ENCODE data around the gene SNX10. TPM values are rescaled to one million over a fixed set of nuclear protein-coding genes. Genes with fewer than 3 reads are reported as not detected.
"Not testable (repeated sequence)": the region's sequence is repeated elsewhere in the genome, so short reads cannot be mapped to it uniquely, and the experiment has no call there.

Gene SNX10
- polyA plus RNA-seq, 1 donor, result 12.6 TPM

DNA sequence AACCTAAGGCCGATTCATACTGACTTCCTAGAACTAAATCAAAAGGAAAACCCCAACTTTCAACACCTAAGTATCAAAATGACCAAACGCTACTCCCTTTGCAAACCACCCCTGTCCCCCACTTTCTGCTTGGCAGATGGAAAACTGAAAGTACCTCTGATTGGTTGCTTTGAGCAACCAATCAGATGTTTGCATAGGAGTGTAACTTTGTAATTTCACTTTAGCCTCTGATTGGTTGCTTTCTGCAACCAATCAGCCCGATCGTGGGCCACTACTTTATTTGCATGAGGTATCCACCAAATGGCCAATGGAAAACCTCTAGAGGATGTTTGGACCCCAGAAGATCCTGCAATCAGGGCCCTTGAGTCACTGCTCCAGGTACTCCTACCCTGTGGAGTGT is 12.3 kb upstream of the SNX10 start:
- no peak for DNase-seq
- no CpG with 5 or more reads among the region's 4 CpGs for WGBS (ENCODE audit: insufficient coverage, low lambda C conversion rate)
- Histone ChIP-seq H3K9me3 (ENCODE audit: control insufficient read depth, low read depth, low read length) (no peaks in the 10 kb centered on the region), H3K36me3 (ENCODE audit: control insufficient read depth, insufficient read depth, low read length) (no peaks in the 10 kb centered on the region), H3K27ac (ENCODE audit: low read length) (no peak overlapping the region), H3K27me3 (ENCODE audit: control insufficient read depth, insufficient read depth, low read length) (no peaks in the 10 kb centered on the region), H3K4me1 (ENCODE audit: control insufficient read depth, insufficient read depth, low read length) (no peaks in the 10 kb centered on the region), H3K4me3 (ENCODE audit: low read length) (no peak overlapping the region)

DNA sequence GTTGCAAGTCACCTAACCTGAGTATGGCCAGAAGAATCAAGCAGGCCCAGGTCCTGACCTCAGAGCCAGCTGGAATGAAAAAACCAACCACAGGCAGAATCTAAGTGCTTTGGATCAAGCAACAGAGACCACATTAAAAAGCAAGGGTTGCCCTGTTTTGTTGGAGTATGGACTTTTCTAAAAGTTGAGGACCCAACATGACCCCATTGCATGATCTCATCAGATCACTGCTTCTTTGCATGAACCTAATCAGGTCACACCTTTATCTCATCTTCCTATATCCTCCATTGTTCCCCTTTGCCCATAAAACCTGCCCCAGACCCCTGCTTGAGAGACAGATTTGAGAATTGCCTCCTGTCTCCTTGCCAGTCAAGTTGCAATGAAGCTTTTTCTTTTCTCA is 11.6 kb upstream of the SNX10 start:
- Histone ChIP-seq H3K4me1 (ENCODE audit: control insufficient read depth, insufficient read depth, low read length) (no peaks in the 10 kb centered on the region), H3K9me3 (ENCODE audit: control insufficient read depth, low read depth, low read length) (no peaks in the 10 kb centered on the region), H3K4me3 (ENCODE audit: low read length) (no peak overlapping the region), H3K27ac (ENCODE audit: low read length) (no peak overlapping the region), H3K27me3 (ENCODE audit: control insufficient read depth, insufficient read depth, low read length) (no peaks in the 10 kb centered on the region), H3K36me3 (ENCODE audit: control insufficient read depth, insufficient read depth, low read length) (no peaks in the 10 kb centered on the region)
- no peak for DNase-seq

DNA sequence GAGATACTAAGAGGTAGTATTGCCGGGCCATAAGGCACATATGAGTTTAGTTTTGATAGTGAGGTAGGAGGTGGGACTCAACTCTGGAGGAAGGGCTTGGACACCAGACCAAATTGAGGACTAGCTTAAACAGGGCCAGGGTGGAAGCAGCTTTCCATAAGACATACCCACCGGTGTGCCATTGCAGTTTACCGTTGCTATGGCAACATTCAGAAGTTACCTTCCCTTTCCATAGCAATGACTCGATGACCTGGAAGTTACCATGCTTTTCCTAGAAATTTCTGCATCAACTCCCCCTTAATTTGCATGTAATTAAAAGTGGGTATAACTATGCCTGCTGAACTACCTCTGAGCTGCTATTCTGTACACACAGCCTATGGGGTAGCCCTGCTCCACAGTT is 10.9 kb upstream of the SNX10 start:
- Histone ChIP-seq H3K9me3 (ENCODE audit: control insufficient read depth, low read depth, low read length) (no peaks in the 10 kb centered on the region), H3K4me1 (ENCODE audit: control insufficient read depth, insufficient read depth, low read length) (no peaks in the 10 kb centered on the region), H3K36me3 (ENCODE audit: control insufficient read depth, insufficient read depth, low read length) (no peaks in the 10 kb centered on the region), H3K27ac (ENCODE audit: low read length) (no peak overlapping the region), H3K27me3 (ENCODE audit: control insufficient read depth, insufficient read depth, low read length) (no peaks in the 10 kb centered on the region), H3K4me3 (ENCODE audit: low read length) (no peak overlapping the region)
- no peak for DNase-seq
- WGBS (ENCODE audit: insufficient coverage, low lambda C conversion rate), result no CpG with 5 or more reads among the region's 4 CpGs

DNA sequence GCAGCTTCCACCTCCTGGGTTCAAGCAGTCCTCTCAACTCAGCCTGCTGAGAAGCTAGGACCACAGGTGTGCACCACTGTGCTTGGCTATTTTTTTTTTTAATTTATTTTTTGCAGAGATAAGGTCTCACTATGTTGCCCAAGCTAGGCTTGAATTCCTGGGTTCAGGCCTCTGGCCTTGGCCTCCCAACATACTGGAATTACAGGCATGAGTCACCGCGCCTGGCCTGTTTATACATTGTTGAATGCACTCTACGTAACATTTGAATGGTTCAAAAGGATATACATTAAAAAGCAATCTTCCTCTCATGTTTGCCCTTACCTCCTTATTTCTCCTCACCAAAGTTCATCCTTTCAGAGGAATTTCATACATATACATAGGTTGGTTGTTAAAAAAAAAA is 7.2 kb upstream of the SNX10 start:
- Histone ChIP-seq H3K9me3 (ENCODE audit: control insufficient read depth, low read depth, low read length) (no peaks in the 10 kb centered on the region), H3K4me1 (ENCODE audit: control insufficient read depth, insufficient read depth, low read length) (no peaks in the 10 kb centered on the region), H3K27ac (ENCODE audit: low read length) (no peak overlapping the region), H3K36me3 (ENCODE audit: control insufficient read depth, insufficient read depth, low read length) (no peaks in the 10 kb centered on the region), H3K4me3 (ENCODE audit: low read length) (no peak overlapping the region), H3K27me3 (ENCODE audit: control insufficient read depth, insufficient read depth, low read length) (no peaks in the 10 kb centered on the region)
- no peak for DNase-seq
- no CpG with 5 or more reads among the region's 3 CpGs for WGBS (ENCODE audit: insufficient coverage, low lambda C conversion rate)

DNA sequence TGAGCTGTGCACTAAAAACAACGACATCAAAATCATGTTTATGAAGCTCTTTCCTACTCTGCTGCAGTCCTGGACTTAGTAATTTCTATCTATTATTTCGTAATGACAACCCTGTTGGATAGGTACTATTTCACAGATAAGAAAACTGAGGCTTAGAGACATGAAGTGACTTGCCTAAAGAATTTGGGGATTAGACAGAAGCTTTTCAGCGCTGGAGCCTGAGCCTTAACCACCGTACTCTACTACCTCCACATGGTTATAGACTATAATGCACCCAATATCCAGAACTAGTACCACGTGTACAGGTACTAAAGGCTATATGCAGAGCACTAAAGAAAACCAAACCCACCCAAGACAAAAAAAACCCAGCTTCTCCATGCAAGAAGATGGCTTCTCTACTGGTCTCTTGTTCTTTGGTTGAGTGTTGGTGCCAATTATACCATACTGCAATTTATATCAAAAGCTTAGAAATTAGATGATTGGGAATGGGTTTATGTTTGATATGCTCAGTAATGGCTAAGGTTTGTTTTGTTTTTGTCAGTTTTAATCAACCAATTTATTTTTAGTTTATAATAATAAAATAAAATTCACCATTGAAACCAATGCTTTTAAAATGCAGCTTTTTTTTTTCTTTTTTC is 6.5 kb upstream of the SNX10 start:
- Histone ChIP-seq H3K27ac (ENCODE audit: low read length) (no peak overlapping the region), H3K36me3 (ENCODE audit: control insufficient read depth, insufficient read depth, low read length) (no peaks in the 10 kb centered on the region), H3K4me3 (ENCODE audit: low read length) (no peak overlapping the region), H3K27me3 (ENCODE audit: control insufficient read depth, insufficient read depth, low read length) (no peaks in the 10 kb centered on the region), H3K9me3 (ENCODE audit: control insufficient read depth, low read depth, low read length) (no peaks in the 10 kb centered on the region), H3K4me1 (ENCODE audit: control insufficient read depth, insufficient read depth, low read length) (no peaks in the 10 kb centered on the region)
- WGBS (ENCODE audit: insufficient coverage, low lambda C conversion rate), result 100% methylated on average over 2 of the region's 5 CpGs
- DNase-seq, result peak in 1 of 2 donors; percentile 24

DNA sequence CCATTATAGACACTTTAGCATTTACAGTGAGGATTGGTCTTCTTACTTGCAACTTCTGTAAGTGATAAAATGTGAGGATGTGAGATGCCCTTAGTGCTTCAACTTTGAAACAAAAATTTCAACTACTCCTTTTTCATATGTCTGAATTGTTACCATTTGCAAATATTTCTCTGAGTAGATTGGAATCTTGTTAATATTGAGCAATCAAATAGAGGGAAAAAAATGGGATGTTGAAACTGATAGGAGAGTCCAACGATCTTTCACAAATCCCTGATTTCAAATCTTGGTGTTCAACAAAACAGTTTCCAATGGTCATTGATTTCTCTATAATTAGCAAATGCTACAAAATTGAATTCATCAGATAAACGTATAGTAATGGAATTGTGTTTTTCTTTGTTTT is 5.5 kb upstream of the SNX10 start:
- Histone ChIP-seq H3K36me3 (ENCODE audit: control insufficient read depth, insufficient read depth, low read length) (no peaks in the 10 kb centered on the region), H3K4me3 (ENCODE audit: low read length) (no peak overlapping the region), H3K27me3 (ENCODE audit: control insufficient read depth, insufficient read depth, low read length) (no peaks in the 10 kb centered on the region), H3K27ac (ENCODE audit: low read length) (no peak overlapping the region), H3K4me1 (ENCODE audit: control insufficient read depth, insufficient read depth, low read length) (no peaks in the 10 kb centered on the region), H3K9me3 (ENCODE audit: control insufficient read depth, low read depth, low read length) (no peaks in the 10 kb centered on the region)
- no peak for DNase-seq
- 100% methylated on average over 1 of the region's 2 CpGs for WGBS (ENCODE audit: insufficient coverage, low lambda C conversion rate)

DNA sequence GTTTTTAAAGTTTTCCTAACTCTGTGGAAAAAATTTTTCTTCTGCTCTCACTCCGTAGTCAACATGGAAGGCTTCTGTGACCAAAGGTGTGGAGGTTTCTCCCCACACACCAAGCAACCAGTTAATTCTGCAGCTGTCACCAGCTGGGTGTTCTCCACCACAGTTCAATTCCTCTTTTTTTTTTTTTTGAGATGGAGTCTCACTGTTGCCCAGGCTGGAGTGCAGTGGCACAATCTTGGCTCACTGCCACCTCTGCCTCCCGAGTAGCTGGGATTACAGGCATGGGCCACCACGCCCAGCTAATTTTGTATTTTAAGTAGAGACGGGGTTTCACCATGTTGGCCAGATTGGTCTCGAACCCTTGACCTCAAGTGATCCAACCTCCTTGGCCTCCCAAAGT is 3.5 kb upstream of the SNX10 start:
- H3K4me1 ChIP-seq (ENCODE audit: control insufficient read depth, insufficient read depth, low read length); H3K27me3 ChIP-seq (ENCODE audit: control insufficient read depth, insufficient read depth, low read length); H3K36me3 ChIP-seq (ENCODE audit: control insufficient read depth, insufficient read depth, low read length); H3K27ac ChIP-seq (ENCODE audit: low read length); H3K4me3 ChIP-seq (ENCODE audit: low read length); H3K9me3 ChIP-seq (ENCODE audit: control insufficient read depth, low read depth, low read length); DNase-seq: not testable (repeated sequence)
- no CpG with 5 or more reads among the region's 5 CpGs for WGBS (ENCODE audit: insufficient coverage, low lambda C conversion rate)

DNA sequence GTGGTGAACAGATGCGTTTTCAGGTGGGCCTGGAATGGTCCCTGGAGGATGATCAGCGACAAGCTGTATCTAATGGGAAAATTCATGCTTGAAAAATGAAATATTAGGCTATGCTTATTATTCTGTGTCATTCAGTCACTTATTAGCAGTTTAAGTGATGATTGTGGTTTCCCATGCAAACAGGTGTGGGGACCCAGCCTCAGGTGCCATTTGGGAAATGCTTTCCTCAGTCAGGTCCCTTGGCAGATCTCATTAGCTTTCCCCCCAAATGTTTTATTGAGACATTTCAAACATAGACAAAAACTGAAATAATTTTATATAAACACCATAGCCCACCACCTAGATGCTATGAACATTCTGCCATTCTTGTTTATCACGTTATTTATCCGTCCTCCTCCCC is 411 bp upstream of the SNX10 start:
- no peak for DNase-seq
- Histone ChIP-seq H3K4me1 (ENCODE audit: control insufficient read depth, insufficient read depth, low read length) (no peaks in the 10 kb centered on the region), H3K9me3 (ENCODE audit: control insufficient read depth, low read depth, low read length) (no peaks in the 10 kb centered on the region), H3K27me3 (ENCODE audit: control insufficient read depth, insufficient read depth, low read length) (no peaks in the 10 kb centered on the region), H3K36me3 (ENCODE audit: control insufficient read depth, insufficient read depth, low read length) (no peaks in the 10 kb centered on the region), H3K4me3 (ENCODE audit: low read length) (peak overlapping the region; percentile 46), H3K27ac (ENCODE audit: low read length) (no peak overlapping the region)
- WGBS (ENCODE audit: insufficient coverage, low lambda C conversion rate), result 100% methylated on average over 2 of the region's 4 CpGs

DNA sequence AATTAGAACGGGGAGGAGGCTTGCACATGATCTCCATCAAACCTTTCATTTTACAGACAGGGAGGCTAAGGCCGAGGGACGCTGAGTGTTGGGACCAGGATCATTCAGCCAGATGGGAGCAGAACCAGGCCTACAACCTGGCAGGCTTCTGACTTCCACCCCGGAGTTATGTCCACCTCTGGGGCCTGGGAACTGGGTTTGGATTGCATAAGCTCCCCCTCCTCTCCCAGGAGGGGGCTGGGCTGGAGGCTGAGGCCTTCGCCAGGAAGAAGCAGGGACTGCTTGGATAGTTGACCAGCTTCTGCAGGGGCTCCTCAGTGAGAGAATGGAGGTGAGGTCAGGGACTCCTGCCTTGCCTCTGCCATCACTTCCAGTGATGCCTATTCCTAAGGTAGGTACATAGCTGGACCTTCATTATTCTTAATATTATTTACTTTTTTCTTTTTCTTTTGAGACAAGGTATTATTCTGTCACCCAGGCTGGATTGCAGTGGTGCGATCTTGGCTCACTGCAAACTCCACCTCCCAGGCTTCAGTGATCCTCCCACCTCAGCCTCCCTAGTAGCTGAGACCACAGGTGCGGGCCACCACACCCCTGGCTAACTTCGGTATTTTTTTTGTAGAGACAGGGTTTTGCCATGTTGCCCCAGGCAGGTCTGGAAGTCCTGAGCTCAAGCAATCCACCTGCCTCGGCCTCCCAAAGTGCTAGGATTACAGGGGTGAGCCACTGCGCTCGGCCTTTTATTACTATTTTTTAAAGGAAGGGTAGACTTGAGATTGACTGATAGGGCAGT is 1.3 kb downstream of the SNX10 start:
- no peak for DNase-seq
- no CpG with 5 or more reads among the region's 11 CpGs for WGBS (ENCODE audit: insufficient coverage, low lambda C conversion rate)
- H3K36me3 ChIP-seq (ENCODE audit: control insufficient read depth, insufficient read depth, low read length), result no peaks in the 10 kb centered on the region
- H3K27me3 ChIP-seq (ENCODE audit: control insufficient read depth, insufficient read depth, low read length), result no peaks in the 10 kb centered on the region
- H3K27ac ChIP-seq (ENCODE audit: low read length), result no peak overlapping the region
- H3K9me3 ChIP-seq (ENCODE audit: control insufficient read depth, low read depth, low read length), result no peaks in the 10 kb centered on the region
- H3K4me3 ChIP-seq (ENCODE audit: low read length), result peak overlapping the region; percentile 66
- no peaks in the 10 kb centered on the region for H3K4me1 ChIP-seq (ENCODE audit: control insufficient read depth, insufficient read depth, low read length)

DNA sequence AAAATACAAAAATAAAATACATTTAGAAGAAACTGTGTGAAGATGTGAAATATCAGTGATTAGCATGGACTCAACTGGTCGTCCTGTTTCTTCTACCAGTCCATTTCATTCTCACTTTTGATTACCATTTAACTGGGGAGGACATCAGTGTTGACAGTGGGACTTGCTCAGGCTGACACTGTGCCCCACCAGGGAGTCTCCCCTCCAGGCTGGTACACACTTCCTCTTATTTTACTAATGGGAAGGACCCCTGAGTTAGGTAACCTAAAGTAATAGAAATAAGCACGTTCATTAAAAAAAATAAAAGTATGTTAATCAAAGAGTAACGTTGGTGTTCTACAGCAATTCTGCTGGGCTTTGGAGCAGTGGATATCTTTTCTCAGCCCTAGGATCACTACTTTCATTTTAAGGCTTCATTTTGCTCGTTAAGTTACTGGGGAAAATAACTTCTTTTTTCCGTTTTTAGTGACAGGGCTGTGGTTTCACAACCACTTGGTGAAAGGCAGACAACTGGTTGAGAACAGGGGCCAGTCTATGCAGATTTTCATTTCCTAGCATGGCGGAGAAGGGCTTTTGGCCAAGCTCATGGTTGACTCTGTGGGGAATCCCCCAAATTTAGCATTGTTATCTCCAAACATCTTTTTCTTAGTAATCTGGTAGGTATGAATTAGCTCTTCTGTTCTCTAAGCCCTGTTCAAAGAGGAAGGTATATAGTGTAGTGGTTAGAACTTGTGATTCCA is 2.1 kb downstream of the SNX10 start:
- Histone ChIP-seq H3K4me3 (ENCODE audit: low read length) (no peak overlapping the region), H3K27me3 (ENCODE audit: control insufficient read depth, insufficient read depth, low read length) (no peaks in the 10 kb centered on the region), H3K36me3 (ENCODE audit: control insufficient read depth, insufficient read depth, low read length) (no peaks in the 10 kb centered on the region), H3K4me1 (ENCODE audit: control insufficient read depth, insufficient read depth, low read length) (no peaks in the 10 kb centered on the region), H3K27ac (ENCODE audit: low read length) (no peak overlapping the region), H3K9me3 (ENCODE audit: control insufficient read depth, low read depth, low read length) (no peaks in the 10 kb centered on the region)
- 92% methylated on average over 3 of the region's 6 CpGs for WGBS (ENCODE audit: insufficient coverage, low lambda C conversion rate)
- no peak for DNase-seq
